Left renal pelvis (tissue), 4 donors: ENCODE data around the gene NLRP13. TPM values are rescaled to one million over a fixed set of nuclear protein-coding genes. Genes with fewer than 3 reads are reported as not detected.

Experiments
- DNase-seq, 4 donors: peaks; one replicate each; pipeline ENCODE4 v3.0.0-alpha.2; 2013; ENCODE audit warnings: low read depth in 4 of 4, low spot score in 3 of 4
- polyA plus RNA-seq, 4 donors: library from polyadenylated mRNA; unstranded; fragments of 120-200 nt; gene quantifications; one replicate each; pipeline ENCODE4 v1.2.1, GENCODE V29; 2013; ENCODE audit not compliant: insufficient read length in 4 of 4

Gene NLRP13
- polyA plus RNA-seq, 4 donors: not detected

GRCh38 chr19:55907286-55907685, 24.9 kb downstream of the NLRP13 start:
- DNase-seq: no peak

GRCh38 chr19:55902080-55902751, 29.9 kb downstream of the NLRP13 start:
- DNase-seq: no peak

- no peak for DNase-seq
Measured at GRCh38 chr19:55901369-55902079, 30.6 kb downstream of the NLRP13 start.

GRCh38 chr19:55898911-55899310, 33.2 kb downstream of the NLRP13 start:
- no peak for DNase-seq

GRCh38 chr19:55882626-55883025, 49.5 kb downstream of the NLRP13 start:
- DNase-seq: no peak

- DNase-seq: no peak
Measured at GRCh38 chr19:55877211-55877610, 54.9 kb downstream of the NLRP13 start.

- no peak for DNase-seq
Measured at GRCh38 chr19:55870736-55871135, 61.4 kb downstream of the NLRP13 start.

GRCh38 chr19:55867101-55867500, 65.0 kb downstream of the NLRP13 start:
- DNase-seq: no peak

GRCh38 chr19:55866521-55866920, 65.6 kb downstream of the NLRP13 start:
- DNase-seq: no peak

- DNase-seq: no peak
Measured at GRCh38 chr19:55858969-55859368, 73.2 kb downstream of the NLRP13 start.

- DNase-seq: no peak
Measured at GRCh38 chr19:55858401-55858800, 73.7 kb downstream of the NLRP13 start.

GRCh38 chr19:55857974-55858373, 74.2 kb downstream of the NLRP13 start:
- DNase-seq: no peak

- DNase-seq: no peak
Measured at GRCh38 chr19:55857149-55857548, 75.0 kb downstream of the NLRP13 start.

- DNase-seq: no peak
Measured at GRCh38 chr19:55855160-55855559, 77.0 kb downstream of the NLRP13 start.

Other genes starting within 250 kb of the NLRP13 start
- under 1 TPM in 2 of 4 donors, not detected in 2; 0.04 to 0.10 TPM for gene NLRP9, start 193.9 kb downstream of the NLRP13 start, polyA plus RNA-seq
- gene RFPL4A, start 173.2 kb downstream of the NLRP13 start, polyA plus RNA-seq: not detected
- under 1 TPM in 2 of 4 donors, not detected in 2; 0.17 to 0.20 TPM for gene RFPL4AL1, start 163.2 kb downstream of the NLRP13 start, polyA plus RNA-seq
- under 1 TPM in 3 of 4 donors, not detected in 1; 0.11 to 0.19 (median 0.15) TPM for gene NLRP11, start 100.3 kb downstream of the NLRP13 start, polyA plus RNA-seq
- gene NLRP4, start 95.8 kb downstream of the NLRP13 start, polyA plus RNA-seq: not detected
- gene NLRP8, start 15.5 kb upstream of the NLRP13 start, polyA plus RNA-seq: not detected
- gene NLRP5, start 54.4 kb upstream of the NLRP13 start, polyA plus RNA-seq: not detected
- 10 to 100 TPM; 11.1 to 25.0 (median 13.3) TPM for gene ZNF787, start 189.0 kb upstream of the NLRP13 start, polyA plus RNA-seq
- 10 to 100 TPM; 19.3 to 43.5 (median 23.5) TPM for gene ZNF444, start 209.0 kb upstream of the NLRP13 start, polyA plus RNA-seq
- not detected for gene GALP, start 243.7 kb upstream of the NLRP13 start, polyA plus RNA-seq